NB4 (cell line): ENCODE results near the gene PTEN.

Experiments
- MYC ChIP-seq: IDR thresholded peaks from 2 replicates; pipeline ENCODE4 v1.6.1; 2011; ENCODE audit warnings: low read depth, low read length
- TF ChIP-seq, protein P1 (sequence below): IDR thresholded peaks from one replicate; pipeline ENCODE4 v1.5.1; 2012; ENCODE audit warnings: low read depth, low read length

DNA sequence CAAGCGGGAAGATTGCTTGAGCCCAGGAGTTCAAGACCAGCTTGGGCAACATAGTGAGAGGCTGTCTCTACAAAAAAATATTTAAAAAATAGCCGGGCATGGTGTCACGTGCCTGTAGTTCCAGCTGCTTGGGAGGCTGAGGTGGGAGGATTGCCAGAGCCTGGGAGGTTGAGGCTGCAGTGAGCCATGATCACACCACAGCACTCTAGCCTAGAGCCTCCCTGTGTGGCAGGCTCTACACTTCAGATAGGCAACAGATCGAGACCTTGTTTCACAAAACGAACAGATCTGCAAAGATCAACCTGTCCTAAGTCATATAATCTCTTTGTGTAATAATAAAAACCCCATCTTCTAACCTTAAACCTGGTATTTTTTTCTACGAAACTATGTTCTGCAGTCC is 76.8 kb downstream of the PTEN start:
- TF ChIP-seq, protein P1, sequence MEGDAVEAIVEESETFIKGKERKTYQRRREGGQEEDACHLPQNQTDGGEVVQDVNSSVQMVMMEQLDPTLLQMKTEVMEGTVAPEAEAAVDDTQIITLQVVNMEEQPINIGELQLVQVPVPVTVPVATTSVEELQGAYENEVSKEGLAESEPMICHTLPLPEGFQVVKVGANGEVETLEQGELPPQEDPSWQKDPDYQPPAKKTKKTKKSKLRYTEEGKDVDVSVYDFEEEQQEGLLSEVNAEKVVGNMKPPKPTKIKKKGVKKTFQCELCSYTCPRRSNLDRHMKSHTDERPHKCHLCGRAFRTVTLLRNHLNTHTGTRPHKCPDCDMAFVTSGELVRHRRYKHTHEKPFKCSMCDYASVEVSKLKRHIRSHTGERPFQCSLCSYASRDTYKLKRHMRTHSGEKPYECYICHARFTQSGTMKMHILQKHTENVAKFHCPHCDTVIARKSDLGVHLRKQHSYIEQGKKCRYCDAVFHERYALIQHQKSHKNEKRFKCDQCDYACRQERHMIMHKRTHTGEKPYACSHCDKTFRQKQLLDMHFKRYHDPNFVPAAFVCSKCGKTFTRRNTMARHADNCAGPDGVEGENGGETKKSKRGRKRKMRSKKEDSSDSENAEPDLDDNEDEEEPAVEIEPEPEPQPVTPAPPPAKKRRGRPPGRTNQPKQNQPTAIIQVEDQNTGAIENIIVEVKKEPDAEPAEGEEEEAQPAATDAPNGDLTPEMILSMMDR: no peak
- no peak for TF ChIP-seq MYC
